A549 treated with DMSO at 1 μM for 4 hours (cell line): ENCODE results near the gene CASP14. TPM values are rescaled to one million over a fixed set of nuclear protein-coding genes. Genes with fewer than 3 reads are reported as not detected.

Experiments used
- total RNA-seq: library from RNA; stranded (reverse); fragments of 200-300 nt; extraction: Qiagen RNA extraction; gene quantifications from 5 replicates; pipeline ENCODE4 v1.2.3, GENCODE V29; 2022; ENCODE audit warnings: low read depth

CASP14 gene, protein sequence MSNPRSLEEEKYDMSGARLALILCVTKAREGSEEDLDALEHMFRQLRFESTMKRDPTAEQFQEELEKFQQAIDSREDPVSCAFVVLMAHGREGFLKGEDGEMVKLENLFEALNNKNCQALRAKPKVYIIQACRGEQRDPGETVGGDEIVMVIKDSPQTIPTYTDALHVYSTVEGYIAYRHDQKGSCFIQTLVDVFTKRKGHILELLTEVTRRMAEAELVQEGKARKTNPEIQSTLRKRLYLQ
- total RNA-seq: not detected in 5 replicates

DNA sequence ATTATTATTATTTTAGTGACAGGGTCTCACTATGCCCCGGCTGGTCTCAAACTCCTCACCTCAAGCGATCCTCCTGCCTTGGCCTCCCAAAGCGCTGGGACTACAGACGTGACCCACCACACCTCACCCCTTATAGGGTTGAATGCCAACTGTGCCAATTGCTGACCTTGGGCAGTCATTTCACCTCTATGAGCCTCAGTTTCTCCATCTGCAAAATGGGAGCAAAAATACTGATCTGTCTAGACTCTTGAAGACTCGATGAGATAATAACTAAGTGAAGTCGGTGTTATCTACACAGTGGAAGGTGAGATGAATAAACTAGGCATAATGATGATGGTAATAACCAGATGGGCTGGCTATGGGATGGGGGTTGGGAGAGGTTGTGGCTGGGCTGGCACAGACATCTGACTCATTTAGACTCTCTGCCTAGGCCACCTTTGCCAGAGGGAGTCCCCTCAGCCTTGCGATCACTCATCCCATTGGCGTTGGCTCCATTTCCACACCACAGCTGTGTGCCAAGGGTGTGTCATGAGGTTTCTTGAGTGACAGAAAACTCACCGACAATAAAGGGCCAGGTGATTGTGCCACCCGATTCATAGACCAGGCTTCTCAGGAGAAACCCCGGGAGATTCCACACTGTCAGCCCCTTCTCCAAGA, at the start of gene CASP14:
Gene CASP14, plus strand, starts transcription at position 596 of the 657 bp plus-strand sequence. CDS start 2,772 bp downstream, outside the sequence.

DNA sequence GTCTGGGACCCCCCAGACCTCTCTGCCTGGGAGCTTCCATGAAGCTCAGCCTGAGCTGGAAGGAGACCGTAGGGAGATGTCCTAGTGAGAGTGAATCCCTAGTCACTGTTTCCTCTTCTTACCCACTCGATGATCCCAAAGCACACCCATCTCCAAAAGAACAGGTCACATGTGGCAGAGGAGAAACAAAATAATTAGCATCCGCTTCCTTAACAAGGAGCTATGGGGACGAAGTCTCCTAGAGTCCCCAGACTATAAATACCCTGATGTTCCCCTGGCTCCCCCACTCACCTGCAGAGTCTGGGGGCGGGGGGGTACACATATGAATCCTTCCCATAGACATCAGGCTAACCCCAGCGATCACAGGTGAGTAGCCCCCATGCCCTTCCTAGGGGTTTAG, 32.6 kb downstream of the CASP14 start, which contains the start of gene OR1I1:
Gene OR1I1, plus strand, starts transcription at position 301 of the 400 bp plus-strand sequence. CDS start 4,855 bp downstream, outside the sequence.

DNA sequence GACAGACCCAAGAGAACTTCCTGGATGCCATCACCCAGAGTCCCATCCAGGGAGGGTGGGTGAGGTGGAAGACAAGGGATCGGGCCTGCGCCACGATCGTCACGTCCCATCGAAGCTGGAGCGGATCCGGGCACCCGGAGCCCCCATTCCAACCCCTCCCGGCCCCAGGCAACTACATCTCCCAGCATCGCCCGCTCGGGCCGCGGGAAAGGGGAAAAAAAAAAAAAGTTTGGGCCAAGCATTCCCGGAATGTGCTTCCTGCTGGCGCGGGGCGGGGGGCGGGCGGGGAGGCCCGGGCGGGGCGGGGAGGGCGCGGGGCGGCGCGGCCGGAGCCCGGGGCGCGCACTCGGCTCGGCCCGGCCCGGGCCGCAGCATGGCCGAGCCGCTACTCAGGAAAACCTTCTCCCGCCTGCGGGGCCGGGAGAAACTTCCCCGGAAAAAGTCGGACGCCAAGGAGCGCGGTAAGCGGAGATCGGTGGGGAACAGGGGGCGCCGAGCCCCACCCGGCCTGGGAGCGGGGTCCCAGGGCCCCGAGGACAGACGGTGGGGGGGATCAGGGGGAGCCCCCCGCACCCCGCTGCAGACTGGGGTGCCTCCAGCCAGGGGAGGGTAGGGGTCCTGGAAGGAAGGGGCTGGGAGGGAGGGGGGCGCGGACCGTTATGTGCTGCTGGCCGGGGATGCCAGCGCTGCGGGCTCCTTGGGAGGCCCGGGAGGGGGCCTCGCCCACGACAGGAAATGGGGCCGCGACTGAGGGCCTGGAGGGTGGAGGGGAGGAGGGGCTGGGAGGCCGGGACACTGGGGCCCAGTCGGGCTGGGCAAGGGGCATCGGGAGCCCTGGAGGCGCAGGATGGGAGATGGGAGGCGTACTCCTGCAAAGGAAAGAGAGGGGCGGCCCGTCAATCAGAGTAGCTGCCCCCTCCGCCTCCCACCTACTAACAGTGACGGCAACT, 58.1 kb downstream of the CASP14 start, which contains the start of gene SYDE1:
Gene SYDE1, plus strand, starts transcription at position 341 of the 950 bp plus-strand sequence. Its CDS starts 33 bp downstream, at position 374.

Other genes with a start within 250 kb of the CASP14 start
- gene OR7A5, start 214.3 kb upstream of the CASP14 start, total RNA-seq: not detected in 5 replicates
- not detected in 5 replicates for gene OR7C1, start 214.3 kb upstream of the CASP14 start, total RNA-seq
- gene OR7A10, start 200.6 kb upstream of the CASP14 start, total RNA-seq: not detected in 5 replicates
- not detected in 5 replicates for gene OR7A17, start 163.3 kb upstream of the CASP14 start, total RNA-seq
- not detected in 5 replicates for gene OR7C2, start 108.0 kb upstream of the CASP14 start, total RNA-seq
- gene SLC1A6, start 69.6 kb upstream of the CASP14 start, total RNA-seq: not detected in 5 replicates
- not detected in 5 replicates for gene OR1I1, start 32.7 kb downstream of the CASP14 start, total RNA-seq
- gene SYDE1, start 57.9 kb downstream of the CASP14 start, total RNA-seq: 13.7 to 16.3 TPM (median 14.5 TPM) in 5 replicates
- gene NOTCH3, start 151.5 kb downstream of the CASP14 start, total RNA-seq: 7.9 to 10.2 TPM (median 9.9 TPM) in 5 replicates
- 0.05 to 0.10 TPM in 2 of 5 replicates, not detected in the others for gene EPHX3, start 183.0 kb downstream of the CASP14 start, total RNA-seq